ENCODE results near the gene RAB11FIP2.

GRCh38 chr10:118047157-118047719, 497 bp upstream of the RAB11FIP2 start:
- TF ChIP-seq CTCF (IDR thresholded peaks at IDR 0.05; ENCODE audit: low read length) (no peak), EZH2 (IDR thresholded peaks at IDR 0.05; ENCODE audit: borderline replicate concordance, low read length) (no peak)

Data from OCI-LY1 (cell line).